ENCODE measurements around the gene CASP3. TPM values are rescaled to one million over a fixed set of nuclear protein-coding genes. Genes with fewer than 3 reads are reported as not detected.

The CASP3 gene
- total RNA-seq = 28.7 and 30.7 TPM in 2 replicates
- polyA plus RNA-seq = 50.1 and 60.6 TPM in 2 replicates

- Histone ChIP-seq H3K27me3 (no peaks in the 10 kb centered on the region), H3K4me3 (peak within 1 kb of the TSS; percentile 97), H3K9me3 (ENCODE audit: low read depth) (no peaks in the 10 kb centered on the region), H3K4me1 (ENCODE audit: low read depth) (peaks cover 21% of the 10 kb centered on the region), H3K27ac (peak within 1 kb of the TSS; percentile 93), H3K36me3 (no peaks in the 10 kb centered on the region)
- peak; percentile 96 to 98 for DNase-seq (ENCODE audit: low read depth in 1 of 2, low spot score in 1 of 2)
- peak; percentile 32 for TF ChIP-seq CTCF (IDR thresholded peaks at IDR 0.05; ENCODE audit: low read depth, low read length)
These were observed at the start of gene CASP3, which contains the start of gene PRIMPOL for GRCh38 chr4:184649026-184649970. CASP3 (minus strand) TSS chr4:184649447; CDS start chr4:184638453, 10,994 bp downstream. PRIMPOL (plus strand) TSS chr4:184649738; CDS start chr4:184657141, 7,403 bp downstream.

GRCh38 chr4:184697956-184698355 is 48.7 kb upstream of the CASP3 start:
- no peaks in the 10 kb centered on the region for H3K27me3 ChIP-seq
- H3K9me3 ChIP-seq (ENCODE audit: low read depth) = no peaks in the 10 kb centered on the region
- peaks cover 3% of the 10 kb centered on the region for H3K36me3 ChIP-seq
- H3K4me1 ChIP-seq (ENCODE audit: low read depth) = peaks cover 12% of the 10 kb centered on the region
- no peak for TF ChIP-seq CTCF (IDR thresholded peaks at IDR 0.05; ENCODE audit: low read depth, low read length)
- H3K27ac ChIP-seq = peak overlapping the region; percentile 50
- H3K4me3 ChIP-seq = no peak overlapping the region
- DNase-seq (ENCODE audit: low read depth in 1 of 2, low spot score in 1 of 2) = no peak

- H3K36me3 ChIP-seq = peaks cover 5% of the 10 kb centered on the region
- H3K27ac ChIP-seq = peak overlapping the region; percentile 57
- peak; percentile 15 to 17 for DNase-seq (ENCODE audit: low read depth in 1 of 2, low spot score in 1 of 2)
- TF ChIP-seq CTCF (IDR thresholded peaks at IDR 0.05; ENCODE audit: low read depth, low read length) = no peak
- H3K9me3 ChIP-seq (ENCODE audit: low read depth) = no peaks in the 10 kb centered on the region
- no peaks in the 10 kb centered on the region for H3K27me3 ChIP-seq
- H3K4me3 ChIP-seq = no peak overlapping the region
- H3K4me1 ChIP-seq (ENCODE audit: low read depth) = peaks cover 12% of the 10 kb centered on the region
These were observed 46.1 kb upstream of the CASP3 start for GRCh38 chr4:184695178-184695896.

- Histone ChIP-seq H3K9me3 (ENCODE audit: low read depth) (no peaks in the 10 kb centered on the region), H3K27ac (no peak overlapping the region), H3K36me3 (peaks cover 5% of the 10 kb centered on the region), H3K4me3 (no peak overlapping the region), H3K4me1 (ENCODE audit: low read depth) (peaks cover 12% of the 10 kb centered on the region), H3K27me3 (no peaks in the 10 kb centered on the region)
- DNase-seq (ENCODE audit: low read depth in 1 of 2, low spot score in 1 of 2) = no peak
- no peak for TF ChIP-seq CTCF (IDR thresholded peaks at IDR 0.05; ENCODE audit: low read depth, low read length)
These were observed 45.2 kb upstream of the CASP3 start for GRCh38 chr4:184694412-184694956.

- no peaks in the 10 kb centered on the region for H3K27me3 ChIP-seq
- peaks cover 12% of the 10 kb centered on the region for H3K4me1 ChIP-seq (ENCODE audit: low read depth)
- H3K27ac ChIP-seq = no peak overlapping the region
- no peak for TF ChIP-seq CTCF (IDR thresholded peaks at IDR 0.05; ENCODE audit: low read depth, low read length)
- peaks cover 5% of the 10 kb centered on the region for H3K36me3 ChIP-seq
- no peak overlapping the region for H3K4me3 ChIP-seq
- H3K9me3 ChIP-seq (ENCODE audit: low read depth) = no peaks in the 10 kb centered on the region
- peak in 1 of 2 donors; percentile 68 for DNase-seq (ENCODE audit: low read depth in 1 of 2, low spot score in 1 of 2)
These were observed 43.8 kb upstream of the CASP3 start for GRCh38 chr4:184693056-184693455.
